HCT116 (cell line): ENCODE results near the gene RFTN1. TPM values are rescaled to one million over a fixed set of nuclear protein-coding genes. Genes with fewer than 3 reads are reported as not detected.

Experiments
- ATAC-seq: fragments of 200-7000 bp; cut with Tn5 transposase; 2 replicates; pipeline ENCODE4 v1.9.1; 2020; ENCODE audit warnings: mild to moderate bottlenecking, moderate library complexity
- BruUV-seq: library from RNA; stranded (reverse); fragments of 400-500 nt; replicated peaks from 2 replicates; lab custom pipeline; 2021; lab: Mats Ljungman, UMichigan
- CTCF ChIA-PET: fragments of 300-600 bp; sonication (Branson Sonifier 250); formaldehyde crosslinking; loops from one replicate; lab custom pipeline; 2021; ENCODE audit warnings: antibody characterized with exemption; lab: Charles Lee
- POLR2A ChIA-PET: fragments of 300-600, 350-600 bp; sonication (Branson Sonifier 250); formaldehyde crosslinking; loops from one replicate; lab custom pipeline; 2021; ENCODE audit warnings: antibody characterized with exemption; lab: Charles Lee
- RAD21 ChIA-PET, 2 experiments: fragments of 300-600 bp; sonication (Branson Sonifier 250); formaldehyde crosslinking; loops; one replicate each; lab custom pipeline; 2023; ENCODE audit warnings: low total read pairs in 2 of 2; ENCODE audit not compliant: uncharacterized antibody in 2 of 2, unreplicated experiment in 2 of 2, low non-redundant PET in 1 of 2; lab: Charles Lee
- DNase-seq: peaks from one replicate; pipeline ENCODE4 v3.0.0-alpha.2; 2010; ENCODE audit warnings: low read depth, low spot score
- H2AFZ ChIP-seq: fragments of 200-600 bp; shearing (Covaris generic), sonication (generic); 2 replicates; pipeline ENCODE4 v1.6.1; 2017; ENCODE audit warnings: low read depth, mixed run types, mixed read lengths, antibody characterized with exemption, low read length; ENCODE audit not compliant: poor library complexity, severe bottlenecking
- H3K27ac ChIP-seq: 2 replicates; pipeline ENCODE4 v1.5.1; 2012; ENCODE audit warnings: low read depth, low read length
- H3K27me3 ChIP-seq: fragments of 200-600 bp; sonication (generic); 2 replicates; pipeline ENCODE4 v1.6.1; 2016; ENCODE audit warnings: mixed run types, low read length, mixed read lengths; ENCODE audit not compliant: insufficient read depth
- H3K36me3 ChIP-seq, 2 experiments: fragments of 200-500 bp in 1 of 2; fragments of 200-600 bp in 1 of 2; sonication (Bioruptor generic) in 1 of 2; sonication (generic) in 1 of 2; 2 replicates each; pipeline versions ENCODE4 v1.5.1 to v1.6.1; 2014 to 2016; ENCODE audit warnings: low read length in 2 of 2, inconsistent platforms in 1 of 2, mixed read lengths in 1 of 2, mixed run types in 1 of 2; ENCODE audit not compliant: insufficient read depth in 2 of 2, control insufficient read depth in 1 of 2
- H3K4me1 ChIP-seq, 2 experiments: fragments of 200-600 bp in 1 of 2; sonication (generic) in 1 of 2; 2 replicates each; pipeline versions ENCODE4 v1.5.1 to v1.6.1; 2012 to 2017; ENCODE audit warnings: low read length in 2 of 2, inconsistent platforms in 1 of 2, mild to moderate bottlenecking in 1 of 2, mixed read lengths in 1 of 2, mixed run types in 1 of 2, moderate library complexity in 1 of 2; ENCODE audit not compliant: insufficient read depth in 2 of 2, control insufficient read depth in 1 of 2
- H3K4me2 ChIP-seq: fragments of 200-600 bp; sonication (generic); 2 replicates; pipeline ENCODE4 v1.6.1; 2017; ENCODE audit warnings: mixed run types, low read length, mixed read lengths
- H3K4me3 ChIP-seq, 2 experiments: fragments of 200-600 bp in 1 of 2; sonication (generic) in 1 of 2; replicated peaks in 1 of 2; 2 replicates each; pipeline ENCODE4 v1.5.1; 2011 to 2016; ENCODE audit warnings: low read length in 2 of 2, control low read depth in 1 of 2, low read depth in 1 of 2, mild to moderate bottlenecking in 1 of 2, mixed read lengths in 1 of 2, mixed run types in 1 of 2
- H3K79me2 ChIP-seq: fragments of 200-600 bp; sonication (generic); 2 replicates; pipeline ENCODE4 v1.6.1; 2017; ENCODE audit warnings: mild to moderate bottlenecking, mixed run types, low read length, moderate library complexity, mixed read lengths; ENCODE audit not compliant: insufficient read depth
- H3K9ac ChIP-seq: fragments of 200-600 bp; sonication (generic); 2 replicates; pipeline ENCODE4 v1.6.1; 2016; ENCODE audit warnings: low read length, mixed read lengths
- H3K9me2 ChIP-seq: fragments of 200-600 bp; sonication (generic), shearing (Covaris generic); 2 replicates; pipeline ENCODE4 v1.6.1; 2017; ENCODE audit warnings: mixed run types, mild to moderate bottlenecking, moderate library complexity; ENCODE audit not compliant: insufficient read depth
- H3K9me3 ChIP-seq, 2 experiments: fragments of 200-500 bp in 1 of 2; fragments of 200-600 bp in 1 of 2; sonication (Bioruptor generic) in 1 of 2; sonication (generic) in 1 of 2; 2 replicates each; pipeline ENCODE4 v1.6.1; 2014 to 2017; ENCODE audit warnings: low read length in 2 of 2, mixed read lengths in 2 of 2, inconsistent platforms in 1 of 2, low read depth in 1 of 2, mild to moderate bottlenecking in 1 of 2, mixed run types in 1 of 2, moderate library complexity in 1 of 2; ENCODE audit not compliant: control insufficient read depth in 1 of 2, insufficient read depth in 1 of 2
- H4K20me1 ChIP-seq: fragments of 200-600 bp; sonication (generic), shearing (Covaris generic); 2 replicates; pipeline ENCODE4 v1.6.1; 2017; ENCODE audit warnings: mixed run types, mild to moderate bottlenecking, moderate library complexity; ENCODE audit not compliant: insufficient read depth
- ATF3 ChIP-seq: IDR thresholded peaks from 2 replicates; pipeline ENCODE4 v1.6.1; 2012
- CEBPB ChIP-seq: IDR thresholded peaks from 2 replicates; pipeline ENCODE4 v1.6.1; 2012; ENCODE audit warnings: low read depth
- CTCF ChIP-seq, 3 experiments: fragments of 200-600 bp in 1 of 3; sonication (generic) in 1 of 3; IDR thresholded peaks in 2 of 3; conservative IDR thresholded peaks in 1 of 3; 2 replicates each; pipeline ENCODE4 v1.5.1; 2012 to 2017; ENCODE audit warnings: low read depth in 2 of 3, low read length in 2 of 3, antibody characterized with exemption in 1 of 3, borderline replicate concordance in 1 of 3, control low read depth in 1 of 3, mild to moderate bottlenecking in 1 of 3, mixed read lengths in 1 of 3, mixed run types in 1 of 3, moderate library complexity in 1 of 3; ENCODE audit not compliant: insufficient read depth in 1 of 3
- EGR1 ChIP-seq: IDR thresholded peaks from 2 replicates; pipeline ENCODE4 v1.6.1; 2012; ENCODE audit warnings: low read depth
- EZH2 ChIP-seq: fragments of 200-600 bp; sonication (generic); IDR thresholded peaks from 2 replicates; pipeline ENCODE4 v1.6.1; 2017; ENCODE audit warnings: antibody characterized with exemption, mixed run types
- EZH2phosphoT487 ChIP-seq: fragments of 200-600 bp; IDR thresholded peaks from 2 replicates; pipeline ENCODE4 v1.6.1; 2018; ENCODE audit warnings: antibody characterized with exemption, borderline replicate concordance
- FOSL1 ChIP-seq: IDR thresholded peaks from 2 replicates; pipeline ENCODE4 v1.6.1; 2012; ENCODE audit warnings: low read depth
- JUND ChIP-seq: IDR thresholded peaks from 2 replicates; pipeline ENCODE4 v1.6.1; 2012
- RAD21 ChIP-seq: IDR thresholded peaks from 2 replicates; pipeline ENCODE4 v1.6.1; 2012; ENCODE audit warnings: low read depth, mild to moderate bottlenecking
- SIN3A ChIP-seq: IDR thresholded peaks from 2 replicates; pipeline ENCODE4 v1.6.1; 2012; ENCODE audit warnings: low read depth
- SP1 ChIP-seq: IDR thresholded peaks from 2 replicates; pipeline ENCODE4 v1.6.1; 2012; ENCODE audit warnings: low read depth
- TCF7L2 ChIP-seq: IDR thresholded peaks from 2 replicates; pipeline ENCODE4 v1.7.0; 2011; ENCODE audit warnings: borderline replicate concordance, inconsistent platforms; ENCODE audit not compliant: insufficient read depth, insufficient read length; ENCODE audit errors: extremely low read depth
- ZBTB33 ChIP-seq: IDR thresholded peaks from 2 replicates; pipeline ENCODE4 v1.6.1; 2011; ENCODE audit warnings: mild to moderate bottlenecking, low read length, moderate library complexity; ENCODE audit not compliant: insufficient replicate concordance; ENCODE audit errors: extremely low read depth
- intact Hi-C: fragments of 100-400 bp; cut with micrococcal nuclease; formaldehyde crosslinking; loops from 2 replicates; pipeline ENCODE4 v1.10.0; 2022
- total RNA-seq: library from RNA; stranded (reverse); gene quantifications from one replicate; pipeline ENCODE4 v1.2.1, GENCODE V29; 2021; ENCODE audit not compliant: unreplicated experiment

RFTN1 gene
- total RNA-seq, 1 experiment from 2014 or later: 3.9 TPM

- Histone ChIP-seq H3K4me1 (no peaks in the 10 kb centered on the region), H3K9me2 (no peaks in the 10 kb centered on the region), H3K79me2 (peaks cover 9% of the 10 kb centered on the region), H3K4me2 (no peak overlapping the region), H3K36me3 (peaks cover 9 to 37% of the 10 kb centered on the region in 2 experiments; a peak in 3 of 4 replicates), H3K27me3 (no peaks in the 10 kb centered on the region), H3K9me3 (no peaks in the 10 kb centered on the region), H2AFZ (no peak overlapping the region), H3K9ac (no peak overlapping the region), H4K20me1 (no peaks in the 10 kb centered on the region), H3K27ac (no peak overlapping the region), H3K4me3 (no peak overlapping the region)
- POLR2A ChIA-PET: no interaction called here
- intact Hi-C loops: no loop called here
- TF ChIP-seq SIN3A (no peak), ATF3 (no peak), CTCF (IDR thresholded peaks at IDR 0.05 in 2 of 3, conservative IDR thresholded peaks at IDR 0.05 in 1 of 3; ENCODE audit: borderline replicate concordance in 1 of 3, insufficient read depth in 1 of 3, low read depth in 2 of 3, low read length in 2 of 3) (no peak), FOSL1 (no peak), ZBTB33 (no peak), JUND (no peak), SP1 (no peak), EZH2phosphoT487 (no peak), EGR1 (no peak), EZH2 (no peak), TCF7L2 (no peak), RAD21 (no peak), CEBPB (no peak)
- ATAC-seq: no peak
- RAD21 ChIA-PET: no interaction called here
- no TSS peak for BruUV-seq
- CTCF ChIA-PET: no interaction called here
- no peak for DNase-seq
Measured at GRCh38 chr3:16273867-16274266, 239.6 kb downstream of the RFTN1 start.
